ENCODE results near the gene IL1RAPL2.

DNA sequence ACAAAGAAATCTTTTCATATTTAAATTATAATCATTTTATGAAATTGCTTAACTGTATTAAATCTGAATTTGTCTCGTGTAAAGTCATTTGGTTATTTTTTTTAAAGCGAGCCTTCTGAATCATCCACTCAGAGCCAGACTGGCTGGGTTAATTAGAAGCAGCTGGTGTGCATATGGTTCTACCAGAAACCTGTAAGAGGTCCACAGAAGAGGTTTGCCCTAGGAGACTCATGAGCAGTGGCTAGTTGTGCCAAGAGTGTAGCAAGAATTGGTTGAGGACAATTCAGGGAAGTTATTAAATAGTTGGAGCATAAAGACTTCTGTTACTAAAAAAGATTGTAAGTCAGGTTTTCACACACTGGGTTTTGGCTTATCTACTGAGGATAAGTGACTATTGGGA, 267.4 kb downstream of the IL1RAPL2 start:
- TF ChIP-seq RAD21 (IDR thresholded peaks at IDR 0.05; ENCODE audit: low read depth) = no peak
- no peak for TF ChIP-seq TEAD4 (IDR thresholded peaks at IDR 0.05)
- TF ChIP-seq NFIC (IDR thresholded peaks at IDR 0.05) = no peak
- no peak for TF ChIP-seq TCF12 (IDR thresholded peaks at IDR 0.05; ENCODE audit: low read depth)
- no peak for TF ChIP-seq ZBTB7A (IDR thresholded peaks at IDR 0.05; ENCODE audit: low read depth)
- no peak for TF ChIP-seq EP300 (IDR thresholded peaks at IDR 0.05; ENCODE audit: borderline replicate concordance)
- TF ChIP-seq, protein P1, sequence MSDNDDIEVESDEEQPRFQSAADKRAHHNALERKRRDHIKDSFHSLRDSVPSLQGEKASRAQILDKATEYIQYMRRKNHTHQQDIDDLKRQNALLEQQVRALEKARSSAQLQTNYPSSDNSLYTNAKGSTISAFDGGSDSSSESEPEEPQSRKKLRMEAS (IDR thresholded peaks at IDR 0.05) = no peak
- TF ChIP-seq, protein P2, sequence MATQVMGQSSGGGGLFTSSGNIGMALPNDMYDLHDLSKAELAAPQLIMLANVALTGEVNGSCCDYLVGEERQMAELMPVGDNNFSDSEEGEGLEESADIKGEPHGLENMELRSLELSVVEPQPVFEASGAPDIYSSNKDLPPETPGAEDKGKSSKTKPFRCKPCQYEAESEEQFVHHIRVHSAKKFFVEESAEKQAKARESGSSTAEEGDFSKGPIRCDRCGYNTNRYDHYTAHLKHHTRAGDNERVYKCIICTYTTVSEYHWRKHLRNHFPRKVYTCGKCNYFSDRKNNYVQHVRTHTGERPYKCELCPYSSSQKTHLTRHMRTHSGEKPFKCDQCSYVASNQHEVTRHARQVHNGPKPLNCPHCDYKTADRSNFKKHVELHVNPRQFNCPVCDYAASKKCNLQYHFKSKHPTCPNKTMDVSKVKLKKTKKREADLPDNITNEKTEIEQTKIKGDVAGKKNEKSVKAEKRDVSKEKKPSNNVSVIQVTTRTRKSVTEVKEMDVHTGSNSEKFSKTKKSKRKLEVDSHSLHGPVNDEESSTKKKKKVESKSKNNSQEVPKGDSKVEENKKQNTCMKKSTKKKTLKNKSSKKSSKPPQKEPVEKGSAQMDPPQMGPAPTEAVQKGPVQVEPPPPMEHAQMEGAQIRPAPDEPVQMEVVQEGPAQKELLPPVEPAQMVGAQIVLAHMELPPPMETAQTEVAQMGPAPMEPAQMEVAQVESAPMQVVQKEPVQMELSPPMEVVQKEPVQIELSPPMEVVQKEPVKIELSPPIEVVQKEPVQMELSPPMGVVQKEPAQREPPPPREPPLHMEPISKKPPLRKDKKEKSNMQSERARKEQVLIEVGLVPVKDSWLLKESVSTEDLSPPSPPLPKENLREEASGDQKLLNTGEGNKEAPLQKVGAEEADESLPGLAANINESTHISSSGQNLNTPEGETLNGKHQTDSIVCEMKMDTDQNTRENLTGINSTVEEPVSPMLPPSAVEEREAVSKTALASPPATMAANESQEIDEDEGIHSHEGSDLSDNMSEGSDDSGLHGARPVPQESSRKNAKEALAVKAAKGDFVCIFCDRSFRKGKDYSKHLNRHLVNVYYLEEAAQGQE (IDR thresholded peaks at IDR 0.05; ENCODE audit: low read depth) = no peak
